SIG-M5 treated with dmso at 0.1 percent for 504 hours (cell line): ENCODE results near the gene KCNMA1.
"Not testable (repeated sequence)": the region's sequence is repeated elsewhere in the genome, so short reads cannot be mapped to it uniquely, and the experiment has no call there.

Source experiments
- DNase-seq: peaks from one replicate; lab custom pipeline; 2025; ENCODE audit not compliant: unreplicated experiment; lab: John Stamatoyannopoulos, UW

Gene KCNMA1

GRCh38 chr10:77608281-77608680 lies 29.3 kb downstream of the KCNMA1 start:
- DNase-seq: no peak

- no peak for DNase-seq
These were observed 30.9 kb downstream of the KCNMA1 start for GRCh38 chr10:77606751-77607150.

- DNase-seq: no peak
These were observed 32.1 kb downstream of the KCNMA1 start for GRCh38 chr10:77605466-77605865.

GRCh38 chr10:77604941-77605351 lies 32.7 kb downstream of the KCNMA1 start:
- DNase-seq: no peak

GRCh38 chr10:77604063-77604462 lies 33.5 kb downstream of the KCNMA1 start:
- DNase-seq: no peak

GRCh38 chr10:77603534-77603927 lies 34.1 kb downstream of the KCNMA1 start:
- no peak for DNase-seq

- no peak for DNase-seq
These were observed 34.6 kb downstream of the KCNMA1 start for GRCh38 chr10:77602913-77603533.

GRCh38 chr10:77602231-77602912 lies 35.2 kb downstream of the KCNMA1 start:
- DNase-seq: no peak

- no peak for DNase-seq
These were observed 36.1 kb downstream of the KCNMA1 start for GRCh38 chr10:77601488-77601887.

GRCh38 chr10:77600640-77601039 lies 37.0 kb downstream of the KCNMA1 start:
- DNase-seq: no peak

- no peak for DNase-seq
These were observed 38.0 kb downstream of the KCNMA1 start for GRCh38 chr10:77599651-77600050.

GRCh38 chr10:77598606-77599005 lies 39.0 kb downstream of the KCNMA1 start:
- DNase-seq: no peak

GRCh38 chr10:77597560-77597959 lies 40.0 kb downstream of the KCNMA1 start:
- DNase-seq: no peak

- no peak for DNase-seq
These were observed 43.2 kb downstream of the KCNMA1 start for GRCh38 chr10:77594471-77594783.

- no peak for DNase-seq
These were observed 43.7 kb downstream of the KCNMA1 start for GRCh38 chr10:77593771-77594470.

- DNase-seq: no peak
These were observed 44.5 kb downstream of the KCNMA1 start for GRCh38 chr10:77592946-77593636.

GRCh38 chr10:77592510-77592909 lies 45.1 kb downstream of the KCNMA1 start:
- DNase-seq: no peak

GRCh38 chr10:77591238-77591880 lies 46.2 kb downstream of the KCNMA1 start:
- DNase-seq: no peak

GRCh38 chr10:77590344-77591237 lies 47.0 kb downstream of the KCNMA1 start:
- DNase-seq: no peak

- not testable (repeated sequence) for DNase-seq
These were observed 47.9 kb downstream of the KCNMA1 start for GRCh38 chr10:77589703-77590102.
